KOPT-K1 (cell line): ENCODE results near the gene JPH3.

Experiments
- H3K27ac ChIP-seq: fragments of 200-600 bp; sonication (generic); 2 replicates; pipeline ENCODE4 v1.5.1; 2016; ENCODE audit warnings: antibody characterized with exemption, mild to moderate bottlenecking, low read depth, low read length; ENCODE audit not compliant: poor library complexity, severe bottlenecking
- H3K36me3 ChIP-seq: fragments of 200-600 bp; sonication (generic); 2 replicates; pipeline ENCODE4 v1.5.1; 2017; ENCODE audit warnings: antibody characterized with exemption, mild to moderate bottlenecking, low read length, moderate library complexity; ENCODE audit not compliant: insufficient read depth
- H3K9me3 ChIP-seq: fragments of 200-600 bp; sonication (generic); 2 replicates; pipeline ENCODE4 v1.5.1; 2017; ENCODE audit warnings: antibody characterized with exemption, low read length, mild to moderate bottlenecking; ENCODE audit not compliant: insufficient read depth, poor library complexity, severe bottlenecking

JPH3 gene

DNA sequence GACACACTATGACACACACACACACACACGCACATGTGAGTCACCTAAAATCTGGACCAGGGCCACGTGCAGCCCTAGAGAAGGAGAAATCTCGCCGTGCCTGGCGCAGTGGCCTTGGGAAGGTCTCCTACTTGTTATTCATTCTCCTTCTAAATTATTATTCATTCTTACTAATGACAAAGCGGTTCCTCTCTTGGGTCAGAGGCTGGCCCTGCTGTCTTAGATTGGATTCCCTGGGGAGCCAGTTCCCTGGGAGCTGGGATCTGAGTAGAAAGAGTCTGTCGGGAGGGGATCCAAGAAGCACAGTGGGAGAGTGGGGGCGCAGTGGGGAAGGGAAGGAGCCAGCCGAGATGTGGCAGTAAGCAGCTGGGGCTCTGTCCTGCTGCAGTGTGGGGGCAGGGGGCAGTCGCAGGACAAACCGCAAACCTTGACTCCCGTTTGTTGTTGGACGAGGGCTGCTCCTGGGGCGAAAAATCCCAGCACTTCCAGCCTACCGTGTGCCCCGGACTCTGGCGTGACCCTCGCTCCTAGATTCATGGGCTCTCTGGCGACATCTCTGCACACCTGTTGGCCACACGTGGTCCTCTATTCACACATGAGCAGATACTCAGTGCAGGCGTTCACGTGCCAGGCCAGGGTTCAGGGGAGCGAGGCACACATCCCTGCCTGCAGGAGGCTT, 18.7 kb upstream of the JPH3 start:
- H3K36me3 ChIP-seq = no peaks in the 10 kb centered on the region
- H3K27ac ChIP-seq = no peak overlapping the region
- H3K9me3 ChIP-seq = no peaks in the 10 kb centered on the region

DNA sequence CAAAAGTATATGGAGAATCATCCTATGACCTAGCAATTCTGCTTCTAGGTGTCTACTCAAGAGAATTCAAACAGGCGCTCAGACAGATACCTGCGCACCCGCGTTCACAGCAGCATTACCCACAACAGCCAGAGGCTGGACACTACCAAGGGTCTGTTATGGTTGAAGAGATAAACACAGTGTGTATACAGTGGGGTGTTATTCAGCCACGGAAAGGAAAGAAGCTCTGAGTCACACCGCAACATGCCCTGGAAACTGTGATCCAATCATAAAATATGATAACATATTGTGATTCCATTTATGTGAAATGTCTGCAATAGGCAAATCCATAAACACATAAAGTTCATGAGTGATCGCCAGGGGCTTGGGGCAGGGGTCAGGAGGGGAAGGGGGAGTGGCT, 18.0 kb upstream of the JPH3 start:
- Histone ChIP-seq H3K27ac (no peak overlapping the region), H3K36me3 (no peaks in the 10 kb centered on the region), H3K9me3 (no peaks in the 10 kb centered on the region)

DNA sequence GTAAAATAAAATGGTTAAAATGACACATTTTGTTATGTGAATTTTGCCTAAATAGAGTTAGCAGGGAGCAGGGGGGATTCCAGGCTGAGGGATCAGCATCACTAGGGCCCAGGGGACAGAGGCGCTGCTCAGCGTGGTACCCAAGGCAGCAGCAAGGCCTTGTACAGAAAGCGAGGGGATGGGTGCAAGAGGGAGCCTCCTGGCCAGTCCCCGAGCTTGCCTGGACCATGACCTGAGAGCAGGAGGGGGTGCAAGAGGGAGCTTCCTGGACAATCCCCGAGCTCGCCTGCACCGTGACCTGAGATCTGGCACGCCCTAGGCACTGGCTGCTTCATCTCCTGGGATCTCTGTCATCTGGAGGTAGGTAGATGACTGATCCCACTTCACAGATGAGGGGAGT, 17.3 kb upstream of the JPH3 start:
- Histone ChIP-seq H3K27ac (no peak overlapping the region), H3K36me3 (no peaks in the 10 kb centered on the region), H3K9me3 (no peaks in the 10 kb centered on the region)

DNA sequence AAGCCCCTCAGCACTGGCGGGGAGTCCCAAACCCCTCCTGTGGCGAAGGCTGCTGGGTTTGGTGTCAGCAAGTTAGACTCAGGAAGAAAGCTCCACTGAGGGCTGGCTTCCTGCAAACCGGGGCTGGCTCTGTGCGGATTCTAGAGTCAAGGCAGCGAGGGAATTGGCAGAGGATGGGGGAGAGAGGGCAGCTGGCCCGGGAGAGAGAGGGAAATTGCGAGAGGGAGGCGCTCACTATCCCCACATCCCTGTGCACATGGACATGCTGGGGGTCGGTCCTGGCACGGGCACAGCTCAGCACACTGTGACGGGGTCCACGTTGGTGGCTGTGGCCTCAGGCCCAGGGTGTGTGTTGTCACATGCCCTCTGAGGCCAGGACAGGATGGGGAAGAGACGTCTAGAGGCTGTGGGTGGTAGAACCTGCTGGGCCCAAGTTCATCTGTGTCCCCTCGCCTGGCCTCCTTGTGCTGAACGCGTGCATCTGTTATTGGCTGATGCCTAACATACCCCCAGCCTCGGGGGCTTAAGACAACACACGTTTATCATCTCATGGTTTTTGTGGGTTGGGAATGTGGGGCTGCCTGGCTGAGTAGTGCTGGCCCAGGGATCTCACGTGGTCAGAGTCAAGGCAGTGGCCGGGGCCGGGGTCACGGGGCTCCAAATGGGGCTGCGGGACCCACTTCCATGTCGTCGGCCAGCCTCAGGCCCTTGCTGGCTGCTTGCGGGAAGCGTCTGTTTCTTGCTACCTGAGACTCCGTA, 16.7 kb upstream of the JPH3 start:
- H3K27ac ChIP-seq = no peak overlapping the region
- no peaks in the 10 kb centered on the region for H3K36me3 ChIP-seq
- no peaks in the 10 kb centered on the region for H3K9me3 ChIP-seq

DNA sequence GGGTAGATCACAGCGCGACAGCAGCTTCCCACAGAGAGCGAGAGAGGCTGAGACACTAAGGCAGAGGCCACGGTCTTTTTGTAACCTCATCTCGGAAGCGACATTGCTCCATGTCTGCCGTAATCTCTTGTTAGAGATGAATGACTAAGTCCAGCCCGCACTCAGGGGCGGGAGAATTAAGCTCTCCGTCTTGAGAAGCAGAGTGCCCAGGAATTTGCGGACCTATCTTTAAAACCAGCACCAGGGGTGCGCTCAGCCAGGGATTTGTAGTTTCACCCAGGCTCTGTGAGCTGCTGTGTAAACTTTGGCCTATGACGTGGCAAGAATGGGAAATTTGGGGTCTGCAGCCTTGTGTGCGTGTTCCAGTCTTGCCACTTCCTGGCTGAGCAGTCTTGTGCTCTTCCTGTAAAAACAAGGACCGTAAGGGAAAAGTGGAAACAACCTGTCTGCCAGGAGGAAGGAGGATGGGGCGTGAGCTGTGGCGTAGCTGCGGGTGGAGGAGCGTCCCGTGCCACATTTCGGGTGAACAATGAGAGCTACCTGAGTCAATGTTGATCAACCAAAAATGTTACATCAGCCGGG, 16.0 kb upstream of the JPH3 start:
- no peak overlapping the region for H3K27ac ChIP-seq
- H3K9me3 ChIP-seq = no peaks in the 10 kb centered on the region
- no peaks in the 10 kb centered on the region for H3K36me3 ChIP-seq

DNA sequence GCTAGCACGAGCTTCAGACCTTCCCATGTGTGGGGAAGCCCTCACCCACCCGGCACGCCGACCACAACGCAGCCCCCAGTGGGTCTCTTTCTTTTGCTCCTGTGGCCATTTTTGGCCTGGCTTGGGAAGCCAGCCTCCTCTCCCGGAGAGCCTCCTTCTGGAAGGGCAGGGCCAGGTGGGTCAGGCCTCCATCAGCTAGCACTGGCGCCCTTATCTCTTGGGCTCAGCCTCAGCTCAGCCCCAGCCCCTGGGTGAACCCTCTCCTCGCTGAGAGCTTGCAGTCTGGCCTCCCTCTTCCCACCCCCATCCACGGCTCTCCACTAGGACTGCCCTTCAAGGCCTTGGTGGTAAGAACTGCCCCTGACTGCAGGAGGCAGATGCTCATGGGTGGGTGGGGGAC, 14.7 kb upstream of the JPH3 start:
- H3K36me3 ChIP-seq = no peaks in the 10 kb centered on the region
- no peaks in the 10 kb centered on the region for H3K9me3 ChIP-seq
- no peak overlapping the region for H3K27ac ChIP-seq

DNA sequence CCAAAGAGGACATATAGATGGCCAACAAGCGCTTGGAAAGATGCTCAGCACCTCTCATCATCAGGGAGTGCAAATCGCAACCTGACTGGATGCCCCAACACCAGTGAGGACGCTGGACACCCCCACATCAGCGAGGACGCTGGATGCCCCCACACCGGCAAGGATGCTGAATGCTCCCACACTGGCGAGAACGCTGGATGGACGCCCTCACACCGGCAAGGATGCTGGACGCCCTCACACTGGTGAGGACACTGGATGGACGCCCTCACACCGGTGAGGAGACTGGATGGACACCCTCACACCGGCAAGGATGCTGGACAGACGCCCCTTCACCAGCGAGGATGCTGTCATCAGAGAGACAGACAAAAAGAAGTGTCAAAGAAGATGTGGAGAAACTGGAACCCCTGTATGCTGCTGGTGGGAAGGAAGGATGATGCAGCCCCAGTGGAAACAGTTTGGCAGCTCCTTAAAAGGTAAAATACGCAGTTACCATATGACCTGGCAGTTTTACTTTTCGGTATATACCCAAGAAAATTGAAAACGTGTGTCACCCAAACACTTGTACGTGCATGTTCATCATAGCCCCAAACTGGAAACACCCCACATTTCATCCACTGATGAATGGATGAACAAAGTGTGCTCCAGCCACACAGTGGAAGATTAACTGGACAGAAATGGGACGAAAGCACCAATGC, 10.1 kb upstream of the JPH3 start:
- no peaks in the 10 kb centered on the region for H3K9me3 ChIP-seq
- H3K36me3 ChIP-seq = no peaks in the 10 kb centered on the region
- H3K27ac ChIP-seq = no peak overlapping the region

DNA sequence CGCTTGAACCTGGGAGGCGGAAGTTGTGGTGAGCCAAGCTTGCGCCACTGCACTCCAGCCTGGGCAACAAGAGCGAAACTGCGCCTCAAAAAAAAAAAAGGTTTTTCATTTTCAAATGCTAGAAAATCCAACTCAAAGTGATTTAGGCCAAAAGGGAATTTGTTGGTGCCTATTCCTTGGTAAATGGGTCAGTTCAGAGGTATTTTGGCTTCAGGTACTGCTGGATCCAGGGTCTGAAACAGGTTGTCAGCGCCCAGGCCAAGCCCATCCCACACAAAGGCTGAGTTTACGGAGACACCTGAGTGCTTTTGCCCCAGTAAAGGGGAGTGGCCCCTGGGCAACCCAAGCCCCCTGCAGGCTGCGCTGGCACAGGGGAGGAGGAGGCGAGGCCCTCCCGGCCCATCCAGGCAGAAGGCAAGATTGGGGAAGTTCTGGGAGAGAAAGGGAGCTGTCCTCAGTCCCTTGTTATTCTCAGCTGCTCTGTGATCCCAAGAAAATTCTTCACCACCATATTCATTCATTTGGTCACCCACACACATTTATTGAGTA, 8.5 kb upstream of the JPH3 start:
- no peaks in the 10 kb centered on the region for H3K9me3 ChIP-seq
- H3K36me3 ChIP-seq = no peaks in the 10 kb centered on the region
- no peak overlapping the region for H3K27ac ChIP-seq

DNA sequence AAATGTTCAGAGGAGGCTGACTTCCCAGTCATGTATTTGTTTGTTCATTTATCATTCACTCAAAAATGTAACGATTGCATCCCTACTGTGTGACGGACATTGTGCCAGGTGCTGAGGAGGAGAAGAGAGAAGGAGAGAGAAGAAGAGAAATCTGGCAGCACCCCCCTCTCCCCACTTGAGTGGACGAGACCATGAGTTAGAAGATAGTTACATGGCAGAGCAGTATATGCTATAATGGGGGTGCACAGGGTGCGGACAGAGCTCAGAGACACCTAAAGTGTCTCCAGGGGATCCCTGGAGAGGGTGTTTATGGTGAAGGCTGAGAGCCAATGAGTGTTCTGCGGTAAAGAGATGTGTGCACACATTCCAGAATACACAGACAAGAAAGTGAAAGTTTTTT, 6.6 kb upstream of the JPH3 start:
- Histone ChIP-seq H3K27ac (no peak overlapping the region), H3K36me3 (no peaks in the 10 kb centered on the region), H3K9me3 (no peaks in the 10 kb centered on the region)

DNA sequence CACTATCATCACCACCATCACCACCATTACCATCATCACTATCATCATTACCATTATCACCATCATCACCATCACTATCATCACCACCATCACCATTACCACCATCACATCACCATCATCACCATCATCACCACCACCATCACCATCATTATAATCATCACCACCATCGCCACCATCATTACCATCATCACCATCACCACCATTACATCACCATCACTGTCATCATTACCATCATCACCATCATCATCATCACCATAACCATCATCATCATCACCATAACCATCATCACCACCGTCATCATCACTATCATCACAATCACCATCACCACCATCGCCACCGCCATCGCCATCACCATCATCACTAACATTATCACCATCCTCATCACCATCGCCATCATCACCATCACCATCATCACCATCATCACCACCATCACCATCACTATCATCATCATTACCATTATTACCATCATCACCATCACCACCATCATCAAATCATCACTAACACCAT, 4.9 kb upstream of the JPH3 start:
- no peak overlapping the region for H3K27ac ChIP-seq
- no peaks in the 10 kb centered on the region for H3K36me3 ChIP-seq
- H3K9me3 ChIP-seq = no peaks in the 10 kb centered on the region

DNA sequence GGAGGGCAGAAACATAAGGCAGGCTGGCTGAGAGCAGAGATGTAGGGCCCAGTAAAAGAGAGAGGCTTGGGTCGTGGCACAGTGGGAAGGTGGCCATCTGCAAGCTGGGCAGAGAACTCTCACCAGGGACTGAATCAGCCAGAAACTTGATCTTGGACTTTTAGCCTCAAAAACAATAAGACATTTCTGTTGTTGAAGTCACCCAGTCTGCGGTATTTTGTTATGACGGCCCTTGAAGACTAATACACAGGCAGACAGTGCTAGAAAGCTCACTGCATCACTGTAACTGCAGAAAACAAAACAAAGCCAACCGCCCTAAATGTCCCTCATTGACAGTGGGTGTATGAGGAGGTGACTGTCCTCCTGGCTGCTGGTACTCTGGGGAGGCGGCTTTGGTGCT, 3.9 kb upstream of the JPH3 start:
- Histone ChIP-seq H3K36me3 (no peaks in the 10 kb centered on the region), H3K27ac (no peak overlapping the region)

DNA sequence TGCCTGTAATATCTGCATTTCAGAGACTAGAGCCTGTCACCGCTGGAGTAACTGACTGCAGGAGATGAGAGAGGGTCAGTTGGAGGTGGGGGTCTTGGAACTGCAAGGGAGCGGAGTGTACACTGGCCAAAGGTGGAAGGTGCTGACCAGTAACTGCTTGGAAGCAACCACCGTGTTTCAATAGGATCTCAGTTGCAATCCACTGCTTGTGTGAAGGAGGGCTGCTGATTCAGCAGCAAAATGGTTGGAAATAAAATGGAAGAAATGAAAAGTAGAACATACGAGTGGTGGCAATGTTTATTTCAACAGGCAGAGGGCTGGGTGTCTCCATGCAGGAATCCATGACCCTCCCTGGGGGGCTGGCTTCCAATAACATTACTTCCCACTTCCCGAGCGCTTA, 2.1 kb upstream of the JPH3 start:
- H3K9me3 ChIP-seq = no peaks in the 10 kb centered on the region
- H3K36me3 ChIP-seq = no peaks in the 10 kb centered on the region
- H3K27ac ChIP-seq = no peak overlapping the region

More for the DNA sequence above, 3.9 kb upstream of the JPH3 start:
- no peaks in the 10 kb centered on the region for H3K9me3 ChIP-seq

DNA sequence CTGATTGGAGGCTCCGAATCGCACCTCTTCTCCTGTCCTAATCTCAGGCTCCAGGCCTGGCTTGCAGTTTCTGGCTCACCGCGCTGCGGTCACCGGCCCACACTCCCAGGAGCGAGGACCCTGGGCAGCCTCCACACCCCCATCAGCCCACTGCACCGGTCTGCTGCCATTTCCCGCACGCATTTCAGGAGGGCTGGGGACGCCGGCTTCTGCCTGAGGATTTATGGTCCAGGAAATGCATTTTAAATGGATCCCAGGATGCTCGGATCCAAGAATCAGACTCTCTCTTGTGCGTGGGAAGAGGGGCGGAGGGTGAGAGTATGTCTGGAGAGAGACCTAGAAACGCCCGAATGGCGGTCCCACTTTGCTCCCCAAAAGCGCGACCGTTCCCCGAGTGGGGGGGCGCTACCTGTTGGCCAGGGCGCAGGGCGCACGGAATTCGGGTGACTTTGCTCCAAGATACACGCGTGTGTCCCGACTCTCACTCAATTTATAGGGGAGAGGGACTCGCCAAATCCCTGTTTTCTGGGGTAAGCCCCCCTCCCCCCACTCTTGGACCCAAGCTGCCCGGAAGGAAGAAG, 817 bp upstream of the JPH3 start:
- H3K27ac ChIP-seq = no peak overlapping the region
- no peaks in the 10 kb centered on the region for H3K9me3 ChIP-seq

DNA sequence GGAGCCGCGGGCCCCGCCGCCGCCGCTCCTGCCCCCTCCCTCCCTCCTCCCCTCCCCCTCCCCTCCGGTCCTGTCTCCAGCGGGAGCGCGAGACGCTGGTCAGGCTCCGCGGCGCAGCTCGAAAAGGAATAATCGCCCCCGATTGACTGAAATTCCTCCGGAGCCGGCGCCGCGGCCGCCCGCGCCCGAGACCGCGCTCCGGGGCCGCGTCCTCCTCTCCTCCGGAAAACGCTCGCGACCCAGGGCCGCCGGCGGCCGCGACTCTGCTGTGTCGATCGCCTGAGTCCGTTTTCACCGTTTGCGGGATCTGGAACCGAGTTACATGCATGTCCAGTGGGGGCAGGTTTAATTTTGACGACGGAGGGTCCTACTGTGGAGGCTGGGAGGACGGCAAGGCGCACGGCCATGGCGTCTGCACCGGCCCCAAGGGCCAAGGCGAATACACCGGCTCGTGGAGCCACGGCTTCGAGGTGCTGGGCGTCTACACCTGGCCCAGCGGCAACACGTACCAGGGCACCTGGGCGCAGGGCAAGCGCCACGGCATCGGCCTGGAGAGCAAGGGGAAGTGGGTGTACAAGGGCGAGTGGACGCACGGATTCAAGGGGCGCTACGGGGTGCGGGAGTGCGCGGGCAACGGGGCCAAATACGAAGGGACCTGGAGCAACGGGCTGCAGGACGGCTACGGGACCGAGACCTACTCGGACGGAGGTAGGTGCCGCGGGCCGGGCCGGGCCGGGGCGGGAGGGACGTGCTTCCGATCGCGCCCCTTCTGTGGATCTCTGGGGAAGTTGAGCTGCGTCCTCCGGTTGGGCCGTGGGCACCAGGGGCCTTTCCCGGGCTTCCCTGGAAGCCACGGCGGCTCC, 744 bp downstream of the JPH3 start:
- Histone ChIP-seq H3K36me3 (no peaks in the 10 kb centered on the region), H3K9me3 (no peaks in the 10 kb centered on the region), H3K27ac (no peak overlapping the region)

More for the DNA sequence above, 817 bp upstream of the JPH3 start:
- no peaks in the 10 kb centered on the region for H3K36me3 ChIP-seq
